Ovary (tissue), 3 donors: ENCODE measurements around the gene NIPAL1.

Experiments used
- EP300 ChIP-seq: sonication (generic); formaldehyde crosslinking; IDR thresholded peaks from one replicate; pipeline ENCODE4 v1.6.1; 2017; ENCODE audit warnings: antibody characterized with exemption
- POLR2A ChIP-seq: fragments of 450-650 bp; IDR thresholded peaks from one replicate; pipeline ENCODE4 v1.6.1; 2017; ENCODE audit warnings: antibody characterized with exemption, mild to moderate bottlenecking, moderate library complexity
- TF ChIP-seq, protein P1 (sequence below), 3 donors: fragments of 450-650 bp in 2 of 3; fragments of 200-600 bp in 1 of 3; IDR thresholded peaks; one replicate each; pipeline versions ENCODE4 v1.5.1 to v1.8.0; 2016 to 2022; ENCODE audit warnings: antibody characterized with exemption in 3 of 3, mild to moderate bottlenecking in 1 of 3
- donor health status: DM: no; HTN: no; CAD: no.

DNA sequence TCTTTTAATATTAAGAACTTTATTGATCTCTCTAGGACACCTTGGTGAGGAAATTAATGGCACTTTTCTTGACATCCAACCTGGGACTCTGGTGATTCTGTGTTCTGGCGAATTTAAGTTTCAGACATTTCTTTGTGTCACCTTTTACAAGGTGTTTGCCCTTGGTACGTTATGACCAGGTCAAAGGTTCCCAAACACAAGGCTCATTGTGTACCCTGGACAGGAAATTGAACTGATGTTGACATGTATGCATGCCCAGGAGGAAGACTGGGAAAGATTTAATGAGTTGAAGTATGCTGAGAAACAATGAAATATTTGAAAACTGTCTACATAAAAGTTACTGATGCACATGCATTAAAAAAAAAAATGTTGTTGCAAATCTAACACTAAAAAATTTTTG, 22.1 kb downstream of the NIPAL1 start:
- no peak for TF ChIP-seq EP300
- TF ChIP-seq POLR2A: no peak
- TF ChIP-seq, protein P1, sequence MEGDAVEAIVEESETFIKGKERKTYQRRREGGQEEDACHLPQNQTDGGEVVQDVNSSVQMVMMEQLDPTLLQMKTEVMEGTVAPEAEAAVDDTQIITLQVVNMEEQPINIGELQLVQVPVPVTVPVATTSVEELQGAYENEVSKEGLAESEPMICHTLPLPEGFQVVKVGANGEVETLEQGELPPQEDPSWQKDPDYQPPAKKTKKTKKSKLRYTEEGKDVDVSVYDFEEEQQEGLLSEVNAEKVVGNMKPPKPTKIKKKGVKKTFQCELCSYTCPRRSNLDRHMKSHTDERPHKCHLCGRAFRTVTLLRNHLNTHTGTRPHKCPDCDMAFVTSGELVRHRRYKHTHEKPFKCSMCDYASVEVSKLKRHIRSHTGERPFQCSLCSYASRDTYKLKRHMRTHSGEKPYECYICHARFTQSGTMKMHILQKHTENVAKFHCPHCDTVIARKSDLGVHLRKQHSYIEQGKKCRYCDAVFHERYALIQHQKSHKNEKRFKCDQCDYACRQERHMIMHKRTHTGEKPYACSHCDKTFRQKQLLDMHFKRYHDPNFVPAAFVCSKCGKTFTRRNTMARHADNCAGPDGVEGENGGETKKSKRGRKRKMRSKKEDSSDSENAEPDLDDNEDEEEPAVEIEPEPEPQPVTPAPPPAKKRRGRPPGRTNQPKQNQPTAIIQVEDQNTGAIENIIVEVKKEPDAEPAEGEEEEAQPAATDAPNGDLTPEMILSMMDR (IDR thresholded peaks at IDR 0.05): no peak
